Activated CD4-positive, alpha-beta T cell treated with anti-CD3 and anti-CD28 coated beads for 4 hours (primary cell): ENCODE results near the gene DHRS7C.

Source experiments
- DNase-seq, 2 donors: peaks; one replicate each; pipeline ENCODE4 v3.0.0-alpha.2; 2020

Gene DHRS7C

GRCh38 chr17:9790889-9791876, at the start of gene DHRS7C:
DHRS7C (minus strand) TSS chr17:9791592; CDS start chr17:9791284, 308 bp downstream.
- DNase-seq, result no peak

GRCh38 chr17:9839433-9839832, 48.0 kb upstream of the DHRS7C start:
- DNase-seq, result no peak

- DNase-seq, result no peak
Measured at GRCh38 chr17:9837551-9838471, 46.4 kb upstream of the DHRS7C start.

GRCh38 chr17:9833922-9834321, 42.5 kb upstream of the DHRS7C start:
- no peak for DNase-seq

- no peak for DNase-seq
Measured at GRCh38 chr17:9830711-9831110, 39.3 kb upstream of the DHRS7C start.

GRCh38 chr17:9829343-9829742, 38.0 kb upstream of the DHRS7C start:
- no peak for DNase-seq

- DNase-seq, result no peak
Measured at GRCh38 chr17:9828296-9829295, 37.2 kb upstream of the DHRS7C start.

- DNase-seq, result no peak
Measured at GRCh38 chr17:9825641-9826150, 34.3 kb upstream of the DHRS7C start, which contains the start of gene GLP2R. GLP2R (plus strand) TSS chr17:9825924; CDS start chr17:9826064, 140 bp downstream.

GRCh38 chr17:9824797-9825338, 33.5 kb upstream of the DHRS7C start:
- no peak for DNase-seq

GRCh38 chr17:9824094-9824493, 32.7 kb upstream of the DHRS7C start:
- no peak for DNase-seq

GRCh38 chr17:9821921-9822320, 30.5 kb upstream of the DHRS7C start, which contains the start of gene GSG1L2:
GSG1L2 (minus strand) TSS chr17:9822079; CDS start chr17:9822071, 8 bp downstream.
- DNase-seq, result no peak

GRCh38 chr17:9820448-9820847, 29.1 kb upstream of the DHRS7C start:
- DNase-seq, result no peak

GRCh38 chr17:9818760-9819159, 27.4 kb upstream of the DHRS7C start:
- no peak for DNase-seq

GRCh38 chr17:9817086-9817485, 25.7 kb upstream of the DHRS7C start:
- DNase-seq, result no peak

- no peak for DNase-seq
Measured at GRCh38 chr17:9816472-9816871, 25.1 kb upstream of the DHRS7C start.

GRCh38 chr17:9814337-9814945, 23.0 kb upstream of the DHRS7C start:
- DNase-seq, result no peak

- no peak for DNase-seq
Measured at GRCh38 chr17:9813166-9813565, 21.8 kb upstream of the DHRS7C start.

GRCh38 chr17:9811537-9811936, 20.1 kb upstream of the DHRS7C start:
- no peak for DNase-seq

- DNase-seq, result no peak
Measured at GRCh38 chr17:9811086-9811485, 19.7 kb upstream of the DHRS7C start.

- no peak for DNase-seq
Measured at GRCh38 chr17:9810100-9810949, 18.9 kb upstream of the DHRS7C start.
